DOHH2 (cell line): ENCODE data around the gene ALDH4A1.

Experiments
- CTCF ChIP-seq: fragments of 200-600 bp; sonication (generic); IDR thresholded peaks from one replicate; pipeline ENCODE4 v1.5.1; 2014; ENCODE audit warnings: antibody characterized with exemption, mild to moderate bottlenecking, low read depth, low read length; ENCODE audit not compliant: poor library complexity, severe bottlenecking
- EZH2phosphoT487 ChIP-seq: fragments of 200-600 bp; sonication (generic); IDR thresholded peaks from 2 replicates; pipeline ENCODE4 v1.6.1; 2017; ENCODE audit warnings: borderline replicate concordance, mild to moderate bottlenecking, antibody characterized with exemption, low read length, moderate library complexity, mixed read lengths

GRCh38 chr1:18919197-18919905, 17.0 kb upstream of the ALDH4A1 start:
- TF ChIP-seq CTCF (no peak), EZH2phosphoT487 (no peak)
